DND-41 (cell line): ENCODE results near the gene RNF144B.

Experiments used
- ATAC-seq: fragments of 200-7000 bp; cut with Tn5 transposase; 3 replicates; pipeline ENCODE4 v1.9.1; 2021; ENCODE audit warnings: low read depth; ENCODE audit not compliant: insufficient read depth
- DNase-seq: peaks from one replicate; pipeline ENCODE4 v3.0.0-alpha.2; 2020
- H2AFZ ChIP-seq: 2 replicates; pipeline ENCODE4 v1.6.0; 2012; ENCODE audit warnings: low read depth, low read length
- H3K27ac ChIP-seq: 2 replicates; pipeline ENCODE4 v1.5.1; 2012; ENCODE audit warnings: low read length, inconsistent platforms
- H3K27me3 ChIP-seq: fragments of 200-600 bp; sonication (generic); 2 replicates; pipeline ENCODE4 v1.6.0; 2012; ENCODE audit warnings: low read length, mild to moderate bottlenecking, inconsistent platforms; ENCODE audit not compliant: insufficient read depth, poor library complexity
- H3K36me3 ChIP-seq: 2 replicates; pipeline ENCODE4 v1.5.1; 2012; ENCODE audit warnings: low read length, inconsistent platforms; ENCODE audit not compliant: insufficient read depth
- H3K4me1 ChIP-seq: 2 replicates; pipeline ENCODE4 v1.5.1; 2012; ENCODE audit warnings: mild to moderate bottlenecking, low read length; ENCODE audit not compliant: insufficient read depth
- H3K4me2 ChIP-seq: 2 replicates; pipeline ENCODE4 v1.6.0; 2012; ENCODE audit warnings: mild to moderate bottlenecking, moderate library complexity, low read length, inconsistent platforms; ENCODE audit not compliant: insufficient read depth
- H3K4me3 ChIP-seq, 2 experiments: fragments of 200-600 bp in 1 of 2; shearing (Covaris generic) in 1 of 2; 2 replicates each; pipeline ENCODE4 v1.5.1; 2012 to 2016; ENCODE audit warnings: inconsistent platforms in 2 of 2, low read length in 2 of 2, mild to moderate bottlenecking in 2 of 2, low read depth in 1 of 2, moderate library complexity in 1 of 2
- H3K79me2 ChIP-seq: 2 replicates; pipeline ENCODE4 v1.6.0; 2012; ENCODE audit warnings: low read length, inconsistent platforms; ENCODE audit not compliant: insufficient read depth
- H3K9ac ChIP-seq: 2 replicates; pipeline ENCODE4 v1.6.0; 2012; ENCODE audit warnings: low read depth, mild to moderate bottlenecking, inconsistent platforms, low read length, moderate library complexity
- H3K9me3 ChIP-seq: 2 replicates; pipeline ENCODE4 v1.5.1; 2012; ENCODE audit warnings: low read length, moderate library complexity, mild to moderate bottlenecking, inconsistent platforms; ENCODE audit not compliant: insufficient read depth, severe bottlenecking
- H4K20me1 ChIP-seq: 2 replicates; pipeline ENCODE4 v1.6.0; 2012; ENCODE audit warnings: low read length; ENCODE audit not compliant: insufficient read depth
- EZH2 ChIP-seq: IDR thresholded peaks from 3 replicates; pipeline ENCODE4 v1.6.1; 2012; ENCODE audit warnings: borderline replicate concordance, low read depth, mild to moderate bottlenecking, moderate library complexity, low read length, inconsistent platforms; ENCODE audit not compliant: severe bottlenecking
- TF ChIP-seq, protein P1 (sequence below): IDR thresholded peaks from 2 replicates; pipeline ENCODE4 v1.5.1; 2012; ENCODE audit warnings: borderline replicate concordance, low read length, moderate library complexity, mild to moderate bottlenecking; ENCODE audit not compliant: poor library complexity, severe bottlenecking; ENCODE audit errors: extremely low read depth

Gene RNF144B

DNA sequence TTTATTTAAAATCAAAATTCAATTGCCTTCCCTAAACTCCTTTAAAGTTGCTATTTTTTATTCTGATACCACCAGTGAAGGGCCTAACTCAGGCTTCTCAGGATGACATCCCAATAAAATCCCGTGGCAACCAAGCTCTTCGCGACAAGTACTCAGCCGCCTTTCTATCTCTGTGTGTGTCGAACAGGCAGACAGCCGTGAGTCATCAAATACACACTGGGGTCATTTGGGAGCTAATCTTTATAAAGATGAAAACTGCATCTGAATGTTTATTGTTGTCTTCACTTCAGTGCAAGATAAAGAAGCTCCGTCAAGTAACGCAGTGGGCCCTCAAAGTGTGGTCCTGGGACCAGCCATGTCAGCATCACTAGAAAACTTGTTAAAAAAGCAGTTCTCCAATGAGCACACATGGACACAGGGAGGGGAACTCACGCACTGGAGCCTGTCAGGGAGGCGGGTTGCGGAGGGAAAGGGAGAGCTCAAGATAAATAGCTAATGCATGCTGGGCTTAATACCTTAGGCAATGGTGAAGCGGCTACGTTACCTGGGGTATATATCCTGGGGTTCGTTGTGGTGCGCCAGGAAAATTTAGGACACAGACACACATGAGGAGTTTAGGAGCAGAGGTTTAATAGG, 119.3 kb downstream of the RNF144B start:
- H3K9ac ChIP-seq: no peak overlapping the region
- H3K4me3 ChIP-seq: no peak overlapping the region
- H3K9me3 ChIP-seq: no peaks in the 10 kb centered on the region
- H4K20me1 ChIP-seq: no peaks in the 10 kb centered on the region
- no peak overlapping the region for H3K4me2 ChIP-seq
- H3K4me1 ChIP-seq: no peaks in the 10 kb centered on the region
- no peak overlapping the region for H3K27ac ChIP-seq
- H3K36me3 ChIP-seq: no peaks in the 10 kb centered on the region
- TF ChIP-seq EZH2: no peak
- TF ChIP-seq, protein P1, sequence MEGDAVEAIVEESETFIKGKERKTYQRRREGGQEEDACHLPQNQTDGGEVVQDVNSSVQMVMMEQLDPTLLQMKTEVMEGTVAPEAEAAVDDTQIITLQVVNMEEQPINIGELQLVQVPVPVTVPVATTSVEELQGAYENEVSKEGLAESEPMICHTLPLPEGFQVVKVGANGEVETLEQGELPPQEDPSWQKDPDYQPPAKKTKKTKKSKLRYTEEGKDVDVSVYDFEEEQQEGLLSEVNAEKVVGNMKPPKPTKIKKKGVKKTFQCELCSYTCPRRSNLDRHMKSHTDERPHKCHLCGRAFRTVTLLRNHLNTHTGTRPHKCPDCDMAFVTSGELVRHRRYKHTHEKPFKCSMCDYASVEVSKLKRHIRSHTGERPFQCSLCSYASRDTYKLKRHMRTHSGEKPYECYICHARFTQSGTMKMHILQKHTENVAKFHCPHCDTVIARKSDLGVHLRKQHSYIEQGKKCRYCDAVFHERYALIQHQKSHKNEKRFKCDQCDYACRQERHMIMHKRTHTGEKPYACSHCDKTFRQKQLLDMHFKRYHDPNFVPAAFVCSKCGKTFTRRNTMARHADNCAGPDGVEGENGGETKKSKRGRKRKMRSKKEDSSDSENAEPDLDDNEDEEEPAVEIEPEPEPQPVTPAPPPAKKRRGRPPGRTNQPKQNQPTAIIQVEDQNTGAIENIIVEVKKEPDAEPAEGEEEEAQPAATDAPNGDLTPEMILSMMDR: no peak
- H3K79me2 ChIP-seq: no peaks in the 10 kb centered on the region
- H2AFZ ChIP-seq: no peak overlapping the region
- ATAC-seq (no peak), DNase-seq (no peak)
- H3K27me3 ChIP-seq: no peaks in the 10 kb centered on the region

DNA sequence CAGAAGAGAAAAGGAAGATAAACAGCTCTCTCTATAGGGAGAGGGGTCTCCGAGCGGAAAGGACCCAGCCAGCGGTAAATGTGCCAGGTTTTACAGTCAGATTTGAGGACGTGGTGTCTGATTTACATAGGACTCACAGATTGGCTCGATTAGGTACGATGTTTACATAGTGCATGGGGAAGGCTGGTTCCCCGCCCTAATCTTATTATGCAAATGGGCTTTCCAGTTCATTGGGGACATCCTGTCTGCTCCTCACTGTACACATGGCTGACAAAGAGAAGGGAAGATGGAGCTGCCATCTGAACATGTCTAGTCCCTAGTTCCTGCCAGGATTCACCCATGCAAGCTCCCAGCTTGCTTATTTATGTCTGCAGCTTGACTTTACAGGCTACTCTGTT, 119.9 kb downstream of the RNF144B start:
- no peak overlapping the region for H3K4me2 ChIP-seq
- no peak overlapping the region for H2AFZ ChIP-seq
- ATAC-seq (no peak), DNase-seq (no peak)
- no peak for TF ChIP-seq EZH2
- TF ChIP-seq, protein P1: no peak
- H3K9ac ChIP-seq: no peak overlapping the region
- H3K36me3 ChIP-seq: no peaks in the 10 kb centered on the region
- no peaks in the 10 kb centered on the region for H3K27me3 ChIP-seq
- no peaks in the 10 kb centered on the region for H3K4me1 ChIP-seq
- H3K79me2 ChIP-seq: no peaks in the 10 kb centered on the region
- no peak overlapping the region for H3K27ac ChIP-seq
- no peaks in the 10 kb centered on the region for H3K9me3 ChIP-seq
- H4K20me1 ChIP-seq: no peaks in the 10 kb centered on the region
- H3K4me3 ChIP-seq: no peak overlapping the region

DNA sequence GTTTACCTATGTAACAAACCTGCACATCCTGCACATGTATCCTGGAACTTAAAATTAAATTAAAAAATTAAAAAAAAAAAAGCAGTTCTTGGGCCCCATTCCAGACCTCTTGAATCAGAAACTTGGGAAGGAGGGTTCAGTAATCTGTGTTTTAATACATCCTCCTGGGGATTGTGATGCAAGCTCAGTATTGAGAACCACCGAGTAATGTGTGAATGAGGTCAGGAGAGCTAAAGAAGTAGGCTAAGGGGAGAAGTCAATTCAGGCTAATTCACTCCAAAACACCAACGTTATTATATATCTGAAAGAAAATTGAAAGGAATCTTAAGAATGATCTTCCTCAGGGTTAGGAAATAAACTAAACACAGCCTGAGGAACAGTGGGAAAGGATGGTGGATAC, 120.4 kb downstream of the RNF144B start:
- DNase-seq: no peak
- no peak overlapping the region for H2AFZ ChIP-seq

More for the DNA sequence above, 120.4 kb downstream of the RNF144B start:
- no peak for ATAC-seq
- Histone ChIP-seq H3K4me3 (no peak overlapping the region), H3K79me2 (no peaks in the 10 kb centered on the region), H3K4me2 (no peak overlapping the region), H3K9me3 (no peaks in the 10 kb centered on the region), H4K20me1 (no peaks in the 10 kb centered on the region), H3K27me3 (no peaks in the 10 kb centered on the region), H3K27ac (no peak overlapping the region), H3K9ac (no peak overlapping the region), H3K36me3 (no peaks in the 10 kb centered on the region), H3K4me1 (no peaks in the 10 kb centered on the region)
- no peak for TF ChIP-seq EZH2
- TF ChIP-seq, protein P1: no peak
